Measurements from ENCODE around the gene TCEAL9. TPM values are rescaled to one million over a fixed set of nuclear protein-coding genes. Genes with fewer than 3 reads are reported as not detected.
"Not testable (repeated sequence)": the region's sequence is repeated elsewhere in the genome, so short reads cannot be mapped to it uniquely, and the experiment has no call there.

The TCEAL9 gene, protein sequence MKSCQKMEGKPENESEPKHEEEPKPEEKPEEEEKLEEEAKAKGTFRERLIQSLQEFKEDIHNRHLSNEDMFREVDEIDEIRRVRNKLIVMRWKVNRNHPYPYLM
- 104 TPM for total RNA-seq (ENCODE audit: insufficient read depth, low replicate concordance)

- peak; percentile 91 for DNase-seq (ENCODE audit: low spot score)
Observed at GRCh38 chrX:103356130-103356798, at the start of gene TCEAL9. TSS of gene TCEAL9 (plus strand) at chrX:103356506. CDS start at chrX:103357685, 1,179 bp downstream.

- no peak for DNase-seq (ENCODE audit: low spot score)
Observed at GRCh38 chrX:103309860-103310554, 46.3 kb upstream of the TCEAL9 start.

DNA sequence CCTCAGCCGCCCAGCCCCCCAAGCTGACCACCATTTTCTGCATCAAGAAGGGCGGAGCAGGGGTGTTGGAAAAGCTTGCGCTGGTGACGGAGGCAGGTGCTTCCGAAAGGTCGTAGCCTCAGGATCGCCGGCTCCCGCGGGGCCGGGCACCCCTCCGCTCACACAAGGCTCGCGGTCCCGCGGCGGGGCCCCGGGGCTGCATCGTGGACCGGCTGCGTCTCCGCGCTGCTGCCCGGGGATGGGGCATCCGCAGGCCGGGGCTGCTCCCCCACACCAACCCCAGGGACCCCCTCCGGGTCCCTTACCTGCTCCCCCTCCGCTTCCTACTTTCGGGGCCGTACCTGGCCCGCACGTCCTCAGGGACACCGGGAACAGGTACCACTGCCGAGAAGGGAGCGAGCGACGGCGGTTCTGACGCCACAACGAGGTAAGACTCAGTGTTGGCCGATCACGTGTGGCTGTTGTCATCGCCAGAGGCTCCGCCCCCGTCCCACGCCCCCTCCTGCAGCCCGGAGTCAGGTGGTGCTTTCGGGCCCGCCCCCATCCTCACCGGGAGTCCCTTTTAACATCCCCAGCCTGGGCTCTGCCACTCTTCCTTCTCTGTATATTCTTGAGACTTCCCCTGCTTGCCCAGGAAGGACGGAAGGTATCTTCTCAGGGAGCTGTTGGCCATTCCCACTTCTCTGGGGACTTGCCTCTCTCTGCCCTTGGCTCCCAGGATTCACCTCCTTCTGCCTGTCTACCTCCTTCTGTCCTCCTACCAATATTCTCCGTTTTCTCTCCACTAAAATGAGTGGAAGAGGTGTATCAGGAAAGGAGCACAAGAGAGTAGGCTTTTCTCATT, 45.5 kb upstream of the TCEAL9 start, which contains the start of gene BEX2:
TSS of gene BEX2 (minus strand) at position 436 of the 844 bp plus-strand sequence. CDS start 1,014 bp downstream, outside the sequence.
- peak; percentile 43 for DNase-seq (ENCODE audit: low spot score)

DNA sequence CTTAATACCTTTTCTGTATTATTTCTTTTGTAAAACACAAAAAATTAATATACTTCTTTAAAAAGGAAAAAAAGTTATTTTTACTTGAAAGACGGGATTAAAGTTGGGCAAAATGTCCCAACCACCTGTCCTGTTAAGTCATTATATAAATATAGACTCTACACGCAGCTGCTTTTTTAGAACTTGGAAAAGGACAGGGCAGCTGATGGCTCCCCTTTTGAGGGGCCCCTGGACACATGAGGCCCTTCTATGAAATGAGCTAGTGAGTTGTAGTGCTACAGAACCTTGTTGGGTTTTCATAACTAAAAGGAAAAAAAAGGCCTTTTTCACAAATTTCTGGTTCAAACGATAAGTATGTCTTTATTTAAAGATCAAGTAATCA, 44.9 kb upstream of the TCEAL9 start:
- DNase-seq (ENCODE audit: low spot score), result no peak

- DNase-seq (ENCODE audit: low spot score), result peak; percentile 64
Observed at GRCh38 chrX:103329991-103330390, 26.3 kb upstream of the TCEAL9 start, which contains the start of gene TCEAL7. TSS of gene TCEAL7 (plus strand) at chrX:103330239. CDS start at chrX:103331404, 1,165 bp downstream.

DNA sequence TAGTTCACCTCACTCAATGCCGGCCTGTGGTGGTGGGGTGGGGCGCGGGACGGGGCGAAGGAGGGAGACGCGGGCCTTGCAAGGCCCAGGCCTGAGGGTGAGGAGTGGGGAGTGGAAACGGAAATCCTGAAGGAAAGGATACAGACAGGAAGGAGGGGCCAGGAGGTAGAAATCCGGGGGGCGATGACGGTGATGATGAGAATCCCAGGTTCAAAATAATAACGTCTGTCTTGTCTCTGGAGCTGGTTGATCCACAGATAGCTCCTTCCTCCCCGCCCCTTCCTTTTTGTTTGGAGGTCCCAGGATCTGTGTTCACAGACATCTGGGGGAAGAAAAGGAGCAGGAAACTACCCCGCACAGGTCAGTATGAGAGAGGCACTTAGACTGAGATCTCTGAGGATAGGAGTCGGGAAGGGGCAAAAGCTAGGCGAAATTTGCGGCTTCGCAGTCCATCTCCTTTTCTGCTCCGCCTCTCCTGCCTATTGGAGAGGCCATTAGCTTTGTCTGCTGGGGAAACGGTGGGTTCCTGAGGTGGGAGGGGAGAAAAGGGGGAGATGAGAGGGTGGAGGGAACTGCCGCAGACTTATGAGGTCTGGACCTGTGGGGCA, 25.5 kb upstream of the TCEAL9 start:
- DNase-seq (ENCODE audit: low spot score), result peak; percentile 39

DNA sequence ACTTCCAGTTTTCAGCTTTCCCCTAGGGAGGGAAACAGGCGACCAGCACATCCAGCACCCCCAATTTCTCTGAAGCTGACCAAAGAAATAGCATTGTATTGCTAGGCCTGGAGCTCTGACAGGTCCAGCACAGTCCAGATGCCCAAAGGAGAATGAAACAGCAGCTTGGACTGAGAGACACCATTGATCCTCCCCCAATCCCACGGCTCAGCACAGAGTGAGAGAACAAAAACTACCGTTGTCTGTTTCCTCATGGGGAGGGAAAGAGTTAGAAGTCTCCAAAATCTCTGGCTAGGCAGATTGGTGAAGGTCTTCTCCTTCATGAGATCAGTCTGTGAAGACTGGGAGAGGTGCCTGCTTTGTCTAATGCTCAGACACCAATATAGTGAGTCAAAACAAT, 17.6 kb upstream of the TCEAL9 start:
- no peak for DNase-seq (ENCODE audit: low spot score)

GRCh38 chrX:103343105-103343504, 13.2 kb upstream of the TCEAL9 start:
- DNase-seq (ENCODE audit: low spot score), result peak; percentile 48

DNA sequence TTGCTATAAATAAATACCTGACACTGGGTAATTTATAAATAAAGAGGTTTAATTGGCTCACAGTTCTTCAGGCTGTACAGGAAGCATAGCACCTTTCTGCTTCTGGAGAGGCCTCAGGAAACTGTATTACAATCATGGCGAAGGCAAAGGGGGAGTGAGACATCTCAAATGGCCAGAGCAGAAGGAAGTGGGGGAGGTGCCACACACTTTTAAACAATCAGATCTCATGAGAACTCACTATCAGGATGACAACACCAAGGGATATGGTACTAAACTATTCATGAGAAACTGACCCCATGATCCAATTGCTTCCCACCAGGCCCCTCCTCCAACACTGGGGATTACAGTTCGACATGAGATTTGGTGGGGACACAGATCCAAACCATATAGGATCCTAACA, 11.7 kb upstream of the TCEAL9 start:
- no peak for DNase-seq (ENCODE audit: low spot score)

DNA sequence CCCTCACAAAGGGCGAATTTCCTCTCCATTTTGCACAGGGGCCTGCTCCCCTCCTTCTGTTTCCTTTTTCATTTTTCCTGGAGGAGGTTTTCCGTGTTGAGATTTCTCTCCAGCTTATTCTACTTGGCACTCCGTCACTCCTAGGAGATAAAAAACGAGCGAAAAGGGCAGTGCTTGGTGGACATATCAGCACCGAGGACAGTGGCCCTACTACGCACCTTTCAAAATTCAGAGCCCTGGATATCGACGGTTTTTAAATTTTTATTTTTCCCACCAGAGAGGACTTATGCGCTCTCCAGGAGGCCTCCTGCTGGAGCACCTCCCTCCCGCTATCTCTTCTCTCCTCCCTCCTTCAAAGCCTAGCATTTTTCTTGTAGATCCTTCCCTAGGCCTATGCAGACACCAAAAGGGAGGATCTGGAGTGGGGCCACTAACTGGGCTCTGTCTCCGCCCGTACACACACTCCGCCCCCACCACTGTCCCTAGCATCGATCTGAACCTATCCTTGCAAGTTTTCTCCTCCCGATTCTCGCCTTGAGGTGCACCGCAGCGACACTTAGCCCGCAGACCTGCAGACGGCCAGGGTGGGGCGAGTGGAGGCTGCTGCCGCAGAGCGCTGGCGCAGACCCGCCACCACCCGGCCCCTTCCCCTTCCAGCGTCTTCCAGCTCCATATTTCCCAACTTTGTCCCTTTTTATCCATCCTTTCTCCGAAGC, 8.5 kb upstream of the TCEAL9 start:
- peak; percentile 15 for DNase-seq (ENCODE audit: low spot score)

DNA sequence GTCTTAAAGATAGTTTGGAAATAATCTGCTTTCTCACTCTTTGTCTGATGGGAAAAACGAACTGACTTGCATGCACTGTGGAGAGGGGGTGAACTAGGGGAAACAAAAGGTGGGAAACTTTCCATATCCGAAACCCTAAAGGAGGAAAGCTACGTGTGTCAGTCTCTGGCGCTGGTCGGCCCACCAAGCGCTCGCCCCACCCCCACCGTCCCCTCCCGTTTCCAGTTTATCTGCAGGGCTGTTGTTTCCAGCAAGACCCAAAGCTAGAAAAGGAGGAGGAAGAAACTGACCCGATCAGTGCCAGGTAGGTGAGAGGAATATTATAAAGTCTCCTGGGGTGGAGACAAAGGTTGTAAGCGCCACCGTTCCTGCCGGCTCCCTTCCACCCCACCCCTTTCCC, 552 bp downstream of the TCEAL9 start:
- peak; percentile 35 for DNase-seq (ENCODE audit: low spot score)

DNA sequence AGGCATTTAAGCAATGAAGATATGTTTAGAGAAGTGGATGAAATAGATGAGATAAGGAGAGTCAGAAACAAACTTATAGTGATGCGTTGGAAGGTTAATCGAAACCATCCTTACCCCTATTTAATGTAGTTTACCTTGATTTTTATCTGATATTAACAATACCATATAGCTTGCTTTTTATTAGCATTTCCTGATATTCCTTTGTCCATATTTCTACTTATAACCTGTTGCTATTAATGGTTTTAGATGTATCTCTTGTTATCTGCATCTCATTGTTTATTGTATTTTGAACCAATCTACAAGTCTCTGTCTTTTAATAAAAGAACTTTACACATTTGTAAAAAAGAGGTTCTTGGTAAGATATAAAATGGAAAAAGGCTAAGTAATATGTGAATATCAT, 1.6 kb downstream of the TCEAL9 start:
- DNase-seq (ENCODE audit: low spot score), result no peak

- DNase-seq (ENCODE audit: low spot score), result not testable (repeated sequence)
Observed at GRCh38 chrX:103359605-103360004, 3.3 kb downstream of the TCEAL9 start.

DNA sequence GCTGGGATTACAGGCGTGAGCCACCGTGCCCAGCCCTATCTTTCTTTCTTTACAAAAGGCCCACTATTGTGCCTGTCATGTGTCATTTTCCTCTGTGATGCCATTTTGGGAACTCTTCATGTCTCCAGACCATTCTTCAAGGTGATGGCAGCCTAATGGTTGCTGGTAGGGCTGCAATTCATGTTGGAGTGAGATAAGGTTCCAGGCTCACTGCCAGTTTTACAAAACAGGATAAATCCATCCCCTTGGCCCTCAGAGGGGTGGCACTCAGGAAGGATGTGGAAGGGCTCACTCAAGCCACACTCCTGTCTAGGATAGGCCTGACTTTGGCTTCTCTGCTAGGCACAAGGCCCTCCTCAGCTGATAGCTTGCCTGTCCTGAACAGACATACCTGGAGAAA, 3.8 kb downstream of the TCEAL9 start:
- DNase-seq (ENCODE audit: low spot score), result peak; percentile 18

DNA sequence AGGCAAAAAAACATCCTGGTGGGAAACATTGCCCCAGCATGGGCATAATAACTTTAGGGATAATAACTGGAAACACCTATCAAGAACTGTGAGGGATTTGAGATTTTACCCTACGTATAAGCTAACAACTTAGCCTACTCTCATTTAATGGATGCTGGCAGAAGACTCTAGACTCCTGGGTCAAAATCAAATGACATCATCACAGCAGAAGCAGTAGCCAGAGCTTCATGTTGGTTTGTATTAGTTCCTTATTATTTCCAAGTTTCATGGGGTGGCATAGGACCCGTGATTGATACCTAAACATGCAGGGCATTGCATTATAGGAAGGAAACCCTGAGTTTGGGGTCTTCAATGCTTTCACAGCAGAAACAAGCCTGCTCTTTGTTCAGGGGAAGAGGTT, 4.6 kb downstream of the TCEAL9 start:
- no peak for DNase-seq (ENCODE audit: low spot score)

DNA sequence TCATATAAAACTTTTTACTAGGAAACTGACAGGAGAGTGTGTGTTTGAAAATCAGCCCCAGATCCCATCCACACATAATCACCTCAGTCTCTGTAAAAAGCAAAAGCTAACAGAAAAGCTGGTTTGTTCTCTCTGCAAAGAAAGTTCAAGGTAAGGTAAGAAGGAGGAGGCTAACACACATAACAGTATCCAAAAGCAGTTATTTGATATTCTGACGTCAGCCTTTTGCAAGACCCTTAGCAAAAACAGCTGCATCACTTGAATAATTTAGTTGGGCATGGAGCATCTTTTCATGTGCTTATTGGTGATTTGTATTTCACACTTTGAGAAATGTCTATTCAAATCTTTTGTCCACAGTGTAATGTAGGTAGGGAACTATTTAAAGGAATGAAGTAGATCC, 5.5 kb downstream of the TCEAL9 start:
- DNase-seq (ENCODE audit: low spot score), result no peak

DNA sequence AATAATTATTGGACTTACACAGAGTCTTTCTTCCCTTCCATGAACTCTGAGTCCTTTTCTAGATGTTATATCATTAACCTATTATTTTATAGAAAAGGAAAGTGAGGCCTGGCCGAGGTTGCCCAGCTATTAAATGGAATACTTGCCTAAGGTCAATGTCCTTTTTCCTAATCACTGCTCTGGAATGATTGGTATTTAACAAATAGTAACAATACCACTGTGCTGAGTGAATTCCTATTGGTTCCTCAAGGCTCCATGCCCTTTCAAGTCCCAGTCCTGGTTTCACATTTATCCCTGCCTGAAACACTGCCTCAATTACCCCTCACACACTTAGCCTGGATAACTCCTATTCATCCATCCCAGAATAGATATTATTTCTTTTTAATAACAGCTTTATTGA, 6.2 kb downstream of the TCEAL9 start:
- no peak for DNase-seq (ENCODE audit: low spot score)

- DNase-seq (ENCODE audit: low spot score), result no peak
Observed at GRCh38 chrX:103363046-103363445, 6.7 kb downstream of the TCEAL9 start.

- DNase-seq (ENCODE audit: low spot score), result no peak
Observed at GRCh38 chrX:103367502-103367901, 11.2 kb downstream of the TCEAL9 start.

- DNase-seq (ENCODE audit: low spot score), result no peak
Observed at GRCh38 chrX:103369479-103369878, 13.2 kb downstream of the TCEAL9 start.

- no peak for DNase-seq (ENCODE audit: low spot score)
Observed at GRCh38 chrX:103372886-103373285, 16.6 kb downstream of the TCEAL9 start.

Data from umbilical cord (tissue), 2 donors.